Neural cell (in vitro differentiated cells): ENCODE results near the gene GPT2. TPM values are rescaled to one million over a fixed set of nuclear protein-coding genes. Genes with fewer than 3 reads are reported as not detected.
A peak's percentile ranks its signal among the peaks of the same experiment; 100 is the strongest.

Experiments used
- H2AFZ ChIP-seq: fragments of 200-600, 300-800 bp; sonication (generic), shearing (Covaris generic); 2 replicates; pipeline ENCODE4 v1.6.0; 2014; ENCODE audit warnings: low read depth, mild to moderate bottlenecking, antibody characterized with exemption, low read length, moderate library complexity
- H3F3A ChIP-seq: fragments of 200-600 bp; shearing (Covaris generic); 2 replicates; pipeline ENCODE4 v1.6.1; 2016; ENCODE audit warnings: mild to moderate bottlenecking, moderate library complexity, mixed read lengths, antibody characterized with exemption, low read length; ENCODE audit not compliant: insufficient read depth, poor library complexity, severe bottlenecking
- H3K27ac ChIP-seq: fragments of 200-600, 300-800 bp; sonication (generic), shearing (Covaris generic); 2 replicates; pipeline ENCODE4 v1.5.1; 2014; ENCODE audit warnings: mild to moderate bottlenecking, low read length, moderate library complexity
- H3K27me3 ChIP-seq: fragments of 300-800, 200-600 bp; sonication (generic), shearing (Covaris generic); 2 replicates; pipeline ENCODE4 v1.6.0; 2014; ENCODE audit warnings: mild to moderate bottlenecking, low read depth, low read length, moderate library complexity; ENCODE audit not compliant: insufficient read depth
- H3K36me3 ChIP-seq: fragments of 300-800, 200-600 bp; sonication (generic), shearing (Covaris generic); 2 replicates; pipeline ENCODE4 v1.5.1; 2014; ENCODE audit warnings: mild to moderate bottlenecking, antibody characterized with exemption, low read length, moderate library complexity; ENCODE audit not compliant: insufficient read depth
- H3K4me2 ChIP-seq: fragments of 300-800, 200-600 bp; sonication (generic), shearing (Covaris generic); 2 replicates; pipeline ENCODE4 v1.6.0; 2014; ENCODE audit warnings: mild to moderate bottlenecking, low read length
- H3K4me3 ChIP-seq: fragments of 300-800, 200-600 bp; sonication (generic), shearing (Covaris generic); 2 replicates; pipeline ENCODE4 v1.5.1; 2014; ENCODE audit warnings: mild to moderate bottlenecking, low read length, moderate library complexity
- H3K79me2 ChIP-seq: fragments of 200-600 bp; shearing (Covaris generic); replicated peaks from 2 replicates; pipeline ENCODE4 v1.6.0; 2014; ENCODE audit warnings: mild to moderate bottlenecking, low read length, moderate library complexity; ENCODE audit not compliant: insufficient read depth
- H3K9ac ChIP-seq: fragments of 300-800, 200-600 bp; sonication (generic), shearing (Covaris generic); 2 replicates; pipeline ENCODE4 v1.6.1; 2016; ENCODE audit warnings: mild to moderate bottlenecking, low read length, mixed read lengths
- H3K9me2 ChIP-seq: fragments of 200-600 bp; shearing (Covaris generic); 2 replicates; pipeline ENCODE4 v1.6.1; 2016; ENCODE audit warnings: mild to moderate bottlenecking, low read length, mixed read lengths; ENCODE audit not compliant: insufficient read depth
- H3K9me3 ChIP-seq: fragments of 200-600, 300-800 bp; sonication (generic), shearing (Covaris generic); 2 replicates; pipeline ENCODE4 v1.6.1; 2016; ENCODE audit warnings: mild to moderate bottlenecking, mixed run types, low read length, moderate library complexity, mixed read lengths
- H4K20me1 ChIP-seq: fragments of 200-600 bp; shearing (Covaris generic); 2 replicates; pipeline ENCODE4 v1.6.1; 2016; ENCODE audit warnings: mild to moderate bottlenecking, mixed run types; ENCODE audit not compliant: insufficient read depth
- EP300 ChIP-seq: fragments of 450-650 bp; conservative IDR thresholded peaks from 2 replicates; pipeline ENCODE4 v1.6.1; 2014; ENCODE audit warnings: antibody characterized with exemption, mild to moderate bottlenecking, moderate library complexity; ENCODE audit not compliant: poor library complexity, severe bottlenecking
- EZH2 ChIP-seq: fragments of 200-600, 300-800 bp; shearing (Covaris generic), sonication (generic); IDR thresholded peaks from 2 replicates; pipeline ENCODE4 v1.6.1; 2014; ENCODE audit warnings: antibody characterized with exemption, low read length, borderline replicate concordance, mild to moderate bottlenecking; ENCODE audit not compliant: insufficient read depth, poor library complexity, severe bottlenecking
- MXI1 ChIP-seq: fragments of 450-650 bp; conservative IDR thresholded peaks from 2 replicates; pipeline ENCODE4 v1.6.1; 2014; ENCODE audit warnings: antibody characterized with exemption, mild to moderate bottlenecking; ENCODE audit not compliant: poor library complexity, severe bottlenecking
- POLR2AphosphoS5 ChIP-seq: IDR thresholded peaks from 2 replicates; pipeline ENCODE4 v1.6.1; 2012
- RAD21 ChIP-seq: fragments of 450-650 bp; conservative IDR thresholded peaks from 2 replicates; pipeline ENCODE4 v1.6.1; 2014; ENCODE audit warnings: antibody characterized with exemption, mild to moderate bottlenecking, moderate library complexity
- SMC3 ChIP-seq: fragments of 450-650 bp; conservative IDR thresholded peaks from 2 replicates; pipeline ENCODE4 v1.6.1; 2014; ENCODE audit warnings: antibody characterized with exemption, mild to moderate bottlenecking, moderate library complexity; ENCODE audit not compliant: poor library complexity
- TAF1 ChIP-seq: IDR thresholded peaks from 2 replicates; pipeline ENCODE4 v1.6.1; 2012; ENCODE audit warnings: low read depth
- polyA minus RNA-seq: library from RNA; depleted of rRNA, polyadenylated mRNA; stranded (reverse); fragments of >200 nt; gene quantifications from 2 replicates; pipeline ENCODE4 v1.2.3, GENCODE V29; 2014
- polyA plus RNA-seq: library from polyadenylated mRNA; depleted of rRNA; stranded (reverse); fragments of >200 nt; gene quantifications from 2 replicates; pipeline ENCODE4 v1.2.3, GENCODE V29; 2014
- TF ChIP-seq, protein P1 (sequence below): fragments of 450-650 bp; IDR thresholded peaks from 2 replicates; pipeline ENCODE4 v1.5.1; 2014; ENCODE audit warnings: antibody characterized with exemption, mild to moderate bottlenecking, moderate library complexity; ENCODE audit not compliant: poor library complexity, severe bottlenecking
- TF ChIP-seq, protein P2 (sequence below): IDR thresholded peaks from 2 replicates; pipeline ENCODE4 v1.6.1; 2012; ENCODE audit warnings: borderline replicate concordance

The GPT2 gene, protein sequence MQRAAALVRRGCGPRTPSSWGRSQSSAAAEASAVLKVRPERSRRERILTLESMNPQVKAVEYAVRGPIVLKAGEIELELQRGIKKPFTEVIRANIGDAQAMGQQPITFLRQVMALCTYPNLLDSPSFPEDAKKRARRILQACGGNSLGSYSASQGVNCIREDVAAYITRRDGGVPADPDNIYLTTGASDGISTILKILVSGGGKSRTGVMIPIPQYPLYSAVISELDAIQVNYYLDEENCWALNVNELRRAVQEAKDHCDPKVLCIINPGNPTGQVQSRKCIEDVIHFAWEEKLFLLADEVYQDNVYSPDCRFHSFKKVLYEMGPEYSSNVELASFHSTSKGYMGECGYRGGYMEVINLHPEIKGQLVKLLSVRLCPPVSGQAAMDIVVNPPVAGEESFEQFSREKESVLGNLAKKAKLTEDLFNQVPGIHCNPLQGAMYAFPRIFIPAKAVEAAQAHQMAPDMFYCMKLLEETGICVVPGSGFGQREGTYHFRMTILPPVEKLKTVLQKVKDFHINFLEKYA
- polyA plus RNA-seq: 23.9 and 27.3 TPM in 2 replicates
- polyA minus RNA-seq: 19.2 and 22.5 TPM in 2 replicates

- Histone ChIP-seq H4K20me1 (no peaks in the 10 kb centered on the region), H2AFZ (peak within 1 kb of the TSS; percentile 88), H3K9me2 (no peaks in the 10 kb centered on the region), H3K9me3 (no peaks in the 10 kb centered on the region), H3K9ac (peak within 1 kb of the TSS; percentile 77), H3K27ac (peak within 1 kb of the TSS; percentile 62), H3K36me3 (no peaks in the 10 kb centered on the region), H3K4me3 (peak within 1 kb of the TSS; percentile 88), H3K27me3 (no peaks in the 10 kb centered on the region), H3F3A (no peaks in the 10 kb centered on the region), H3K79me2 (peaks cover 17% of the 10 kb centered on the region), H3K4me2 (peak within 1 kb of the TSS; percentile 95)
- TF ChIP-seq, protein P1, sequence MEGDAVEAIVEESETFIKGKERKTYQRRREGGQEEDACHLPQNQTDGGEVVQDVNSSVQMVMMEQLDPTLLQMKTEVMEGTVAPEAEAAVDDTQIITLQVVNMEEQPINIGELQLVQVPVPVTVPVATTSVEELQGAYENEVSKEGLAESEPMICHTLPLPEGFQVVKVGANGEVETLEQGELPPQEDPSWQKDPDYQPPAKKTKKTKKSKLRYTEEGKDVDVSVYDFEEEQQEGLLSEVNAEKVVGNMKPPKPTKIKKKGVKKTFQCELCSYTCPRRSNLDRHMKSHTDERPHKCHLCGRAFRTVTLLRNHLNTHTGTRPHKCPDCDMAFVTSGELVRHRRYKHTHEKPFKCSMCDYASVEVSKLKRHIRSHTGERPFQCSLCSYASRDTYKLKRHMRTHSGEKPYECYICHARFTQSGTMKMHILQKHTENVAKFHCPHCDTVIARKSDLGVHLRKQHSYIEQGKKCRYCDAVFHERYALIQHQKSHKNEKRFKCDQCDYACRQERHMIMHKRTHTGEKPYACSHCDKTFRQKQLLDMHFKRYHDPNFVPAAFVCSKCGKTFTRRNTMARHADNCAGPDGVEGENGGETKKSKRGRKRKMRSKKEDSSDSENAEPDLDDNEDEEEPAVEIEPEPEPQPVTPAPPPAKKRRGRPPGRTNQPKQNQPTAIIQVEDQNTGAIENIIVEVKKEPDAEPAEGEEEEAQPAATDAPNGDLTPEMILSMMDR: peak; percentile 30
- TF ChIP-seq SMC3: no peak
- peak; percentile 93 for TF ChIP-seq MXI1
- TF ChIP-seq EP300: no peak
- TF ChIP-seq, protein P2, sequence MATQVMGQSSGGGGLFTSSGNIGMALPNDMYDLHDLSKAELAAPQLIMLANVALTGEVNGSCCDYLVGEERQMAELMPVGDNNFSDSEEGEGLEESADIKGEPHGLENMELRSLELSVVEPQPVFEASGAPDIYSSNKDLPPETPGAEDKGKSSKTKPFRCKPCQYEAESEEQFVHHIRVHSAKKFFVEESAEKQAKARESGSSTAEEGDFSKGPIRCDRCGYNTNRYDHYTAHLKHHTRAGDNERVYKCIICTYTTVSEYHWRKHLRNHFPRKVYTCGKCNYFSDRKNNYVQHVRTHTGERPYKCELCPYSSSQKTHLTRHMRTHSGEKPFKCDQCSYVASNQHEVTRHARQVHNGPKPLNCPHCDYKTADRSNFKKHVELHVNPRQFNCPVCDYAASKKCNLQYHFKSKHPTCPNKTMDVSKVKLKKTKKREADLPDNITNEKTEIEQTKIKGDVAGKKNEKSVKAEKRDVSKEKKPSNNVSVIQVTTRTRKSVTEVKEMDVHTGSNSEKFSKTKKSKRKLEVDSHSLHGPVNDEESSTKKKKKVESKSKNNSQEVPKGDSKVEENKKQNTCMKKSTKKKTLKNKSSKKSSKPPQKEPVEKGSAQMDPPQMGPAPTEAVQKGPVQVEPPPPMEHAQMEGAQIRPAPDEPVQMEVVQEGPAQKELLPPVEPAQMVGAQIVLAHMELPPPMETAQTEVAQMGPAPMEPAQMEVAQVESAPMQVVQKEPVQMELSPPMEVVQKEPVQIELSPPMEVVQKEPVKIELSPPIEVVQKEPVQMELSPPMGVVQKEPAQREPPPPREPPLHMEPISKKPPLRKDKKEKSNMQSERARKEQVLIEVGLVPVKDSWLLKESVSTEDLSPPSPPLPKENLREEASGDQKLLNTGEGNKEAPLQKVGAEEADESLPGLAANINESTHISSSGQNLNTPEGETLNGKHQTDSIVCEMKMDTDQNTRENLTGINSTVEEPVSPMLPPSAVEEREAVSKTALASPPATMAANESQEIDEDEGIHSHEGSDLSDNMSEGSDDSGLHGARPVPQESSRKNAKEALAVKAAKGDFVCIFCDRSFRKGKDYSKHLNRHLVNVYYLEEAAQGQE: no peak
- no peak for TF ChIP-seq RAD21
- peak; percentile 59 for TF ChIP-seq TAF1
- TF ChIP-seq EZH2: no peak
- TF ChIP-seq POLR2AphosphoS5: peak; percentile 34
Measured at GRCh38 chr16:46883690-46884512, at the start of gene GPT2. Gene GPT2 (plus strand): TSS chr16:46884362. CDS start chr16:46884716, 354 bp downstream.
